Thyroid gland (tissue), 4 donors: ENCODE data around the gene DTNB.

Experiments
- CTCF ChIP-seq, 6 experiments: fragments of 200-600 bp in 3 of 6; fragments of 450-650 bp in 3 of 6; sonication (generic) in 3 of 6; IDR thresholded peaks; one replicate each; pipeline ENCODE4 v1.5.1; 2016 to 2019; ENCODE audit warnings: antibody characterized with exemption in 6 of 6, mild to moderate bottlenecking in 2 of 6, inconsistent platforms in 1 of 6, moderate library complexity in 1 of 6
- POLR2A ChIP-seq, 2 donors: fragments of 450-650 bp; IDR thresholded peaks; one replicate each; pipeline ENCODE4 v1.6.1; 2017; ENCODE audit warnings: antibody characterized with exemption in 2 of 2, mild to moderate bottlenecking in 2 of 2, moderate library complexity in 1 of 2

DNA sequence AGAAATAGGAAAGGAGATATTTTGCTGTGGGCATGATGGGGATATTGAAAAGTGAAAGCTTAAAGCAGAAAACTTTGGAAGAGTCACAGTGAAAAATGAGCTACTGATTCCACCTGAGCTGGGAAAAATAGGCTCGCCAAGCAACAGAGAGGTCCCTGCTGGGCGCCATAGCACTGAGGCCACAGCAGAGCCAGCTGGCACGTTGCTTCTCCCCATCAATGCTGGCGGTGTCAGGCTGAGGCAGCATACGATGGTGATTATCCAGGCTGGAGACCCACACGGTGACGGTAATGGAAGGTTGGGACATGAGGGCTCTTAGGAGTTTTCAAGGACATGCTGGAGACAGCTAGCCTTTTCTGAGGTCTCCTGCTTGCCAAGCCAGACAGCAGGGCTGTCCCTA lies 25.8 kb upstream of the DTNB start:
- TF ChIP-seq CTCF (IDR thresholded peaks at IDR 0.05) (no peak), POLR2A (IDR thresholded peaks at IDR 0.05) (no peak)
